SK-N-SH (cell line): Measurements from ENCODE around the gene PABPN1L.

Experiments used
- GABPA ChIP-seq: IDR thresholded peaks from 2 replicates; pipeline ENCODE4 v1.4.0; 2012; ENCODE audit warnings: low read depth, mild to moderate bottlenecking
- RCOR1 ChIP-seq: fragments of 150-350 bp; IDR thresholded peaks from 2 replicates; pipeline ENCODE4 v1.6.1; 2017; ENCODE audit warnings: antibody characterized with exemption, low read length
- SMC3 ChIP-seq: IDR thresholded peaks from 2 replicates; pipeline ENCODE4 v1.6.1; 2012; ENCODE audit warnings: low read depth, low read length, improper control_type of control experiment
- TF ChIP-seq, protein P1 (sequence below): fragments of 200-600 bp; sonication (generic); IDR thresholded peaks from 2 replicates; pipeline ENCODE4 v1.6.1; 2017; ENCODE audit warnings: antibody characterized with exemption, mild to moderate bottlenecking, moderate library complexity

DNA sequence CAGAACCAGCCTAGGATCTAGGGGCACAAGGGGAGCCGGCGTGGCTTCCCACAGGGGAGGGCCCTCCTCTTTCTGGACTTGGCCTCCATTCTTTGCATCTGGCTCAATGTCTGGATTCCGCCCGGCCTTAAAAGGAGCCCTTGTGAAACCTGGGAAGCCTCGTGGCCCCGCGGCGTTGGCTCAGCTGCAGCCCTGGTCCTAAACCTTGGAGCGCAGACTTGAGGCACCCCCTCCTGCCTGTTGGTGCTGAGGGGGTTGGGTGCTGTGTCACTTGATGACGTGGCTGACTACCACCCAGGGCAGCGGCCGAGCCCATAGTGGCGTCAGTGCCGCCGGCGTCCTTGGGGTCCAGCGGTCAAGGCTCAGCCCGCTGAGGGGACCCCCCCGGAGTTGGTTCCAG is 5.1 kb downstream of the PABPN1L start:
- TF ChIP-seq, protein P1, sequence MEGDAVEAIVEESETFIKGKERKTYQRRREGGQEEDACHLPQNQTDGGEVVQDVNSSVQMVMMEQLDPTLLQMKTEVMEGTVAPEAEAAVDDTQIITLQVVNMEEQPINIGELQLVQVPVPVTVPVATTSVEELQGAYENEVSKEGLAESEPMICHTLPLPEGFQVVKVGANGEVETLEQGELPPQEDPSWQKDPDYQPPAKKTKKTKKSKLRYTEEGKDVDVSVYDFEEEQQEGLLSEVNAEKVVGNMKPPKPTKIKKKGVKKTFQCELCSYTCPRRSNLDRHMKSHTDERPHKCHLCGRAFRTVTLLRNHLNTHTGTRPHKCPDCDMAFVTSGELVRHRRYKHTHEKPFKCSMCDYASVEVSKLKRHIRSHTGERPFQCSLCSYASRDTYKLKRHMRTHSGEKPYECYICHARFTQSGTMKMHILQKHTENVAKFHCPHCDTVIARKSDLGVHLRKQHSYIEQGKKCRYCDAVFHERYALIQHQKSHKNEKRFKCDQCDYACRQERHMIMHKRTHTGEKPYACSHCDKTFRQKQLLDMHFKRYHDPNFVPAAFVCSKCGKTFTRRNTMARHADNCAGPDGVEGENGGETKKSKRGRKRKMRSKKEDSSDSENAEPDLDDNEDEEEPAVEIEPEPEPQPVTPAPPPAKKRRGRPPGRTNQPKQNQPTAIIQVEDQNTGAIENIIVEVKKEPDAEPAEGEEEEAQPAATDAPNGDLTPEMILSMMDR, result no peak
- TF ChIP-seq GABPA, result no peak
- TF ChIP-seq SMC3, result no peak
- no peak for TF ChIP-seq RCOR1
